Neural progenitor cell (in vitro differentiated cells): ENCODE measurements around the gene ZNHIT6.

Experiments
- CTCF ChIP-seq: fragments of 200-600 bp; sonication (generic); IDR thresholded peaks from 2 replicates; pipeline ENCODE4 v1.5.1; 2017; ENCODE audit warnings: antibody characterized with exemption, mild to moderate bottlenecking
- EZH2 ChIP-seq: fragments of 200-600 bp; sonication (generic); IDR thresholded peaks from 2 replicates; pipeline ENCODE4 v1.6.1; 2017; ENCODE audit warnings: antibody characterized with exemption, mild to moderate bottlenecking, moderate library complexity

GRCh38 chr1:85623061-85623471 lies 85.2 kb downstream of the ZNHIT6 start:
- TF ChIP-seq EZH2 (no peak), CTCF (no peak)
